Measurements from ENCODE around the gene OCA2.

The OCA2 gene

GRCh38 chr15:27951191-27951890 is 147.8 kb downstream of the OCA2 start:
- no peak for ATAC-seq (ENCODE audit: low read depth)
- Mint-ChIP-seq H3K4me1 (no peaks in the 10 kb centered on the region), H3K4me3 (no peak overlapping the region)

GRCh38 chr15:27949089-27949488 is 150.0 kb downstream of the OCA2 start:
- H3K4me3 Mint-ChIP-seq: no peak overlapping the region
- H3K27ac Mint-ChIP-seq: no peak overlapping the region
- no peaks in the 10 kb centered on the region for H3K27me3 Mint-ChIP-seq
- no peaks in the 10 kb centered on the region for H3K9me3 Mint-ChIP-seq
- DNase-seq (ENCODE audit: low spot score in 2 of 2): no peak
- H3K4me1 Mint-ChIP-seq: no peaks in the 10 kb centered on the region
- no peak for ATAC-seq (ENCODE audit: low read depth)
- no peaks in the 10 kb centered on the region for H3K36me3 Mint-ChIP-seq

More at GRCh38 chr15:27951191-27951890, 147.8 kb downstream of the OCA2 start:
- no peak for DNase-seq (ENCODE audit: low spot score in 2 of 2)
- Mint-ChIP-seq H3K27ac (no peak overlapping the region), H3K36me3 (no peaks in the 10 kb centered on the region), H3K9me3 (no peaks in the 10 kb centered on the region), H3K27me3 (no peaks in the 10 kb centered on the region)

- Mint-ChIP-seq H3K9me3 (no peaks in the 10 kb centered on the region), H3K4me3 (no peak overlapping the region), H3K27me3 (no peaks in the 10 kb centered on the region), H3K27ac (no peak overlapping the region), H3K36me3 (no peaks in the 10 kb centered on the region), H3K4me1 (no peaks in the 10 kb centered on the region)
- ATAC-seq (ENCODE audit: low read depth) (no peak), DNase-seq (ENCODE audit: low spot score in 2 of 2) (no peak)
These were observed 159.9 kb downstream of the OCA2 start for GRCh38 chr15:27939246-27939645.

GRCh38 chr15:27937851-27938250 is 161.3 kb downstream of the OCA2 start:
- Mint-ChIP-seq H3K27ac (no peak overlapping the region), H3K9me3 (peaks cover 6% of the 10 kb centered on the region), H3K27me3 (no peaks in the 10 kb centered on the region), H3K4me3 (no peak overlapping the region), H3K36me3 (no peaks in the 10 kb centered on the region), H3K4me1 (no peaks in the 10 kb centered on the region)
- DNase-seq (ENCODE audit: low spot score in 2 of 2): no peak
- ATAC-seq (ENCODE audit: low read depth): no peak

GRCh38 chr15:27936164-27936563 is 163.0 kb downstream of the OCA2 start:
- no peaks in the 10 kb centered on the region for H3K27me3 Mint-ChIP-seq
- no peak overlapping the region for H3K4me3 Mint-ChIP-seq
- H3K36me3 Mint-ChIP-seq: no peaks in the 10 kb centered on the region
- DNase-seq (ENCODE audit: low spot score in 2 of 2) (no peak), ATAC-seq (ENCODE audit: low read depth) (no peak)
- H3K9me3 Mint-ChIP-seq: peaks cover 13% of the 10 kb centered on the region
- no peak overlapping the region for H3K27ac Mint-ChIP-seq
- no peaks in the 10 kb centered on the region for H3K4me1 Mint-ChIP-seq

- peaks cover 13% of the 10 kb centered on the region for H3K9me3 Mint-ChIP-seq
- ATAC-seq (ENCODE audit: low read depth) (no peak), DNase-seq (ENCODE audit: low spot score in 2 of 2) (no peak)
- H3K4me3 Mint-ChIP-seq: no peak overlapping the region
- no peaks in the 10 kb centered on the region for H3K4me1 Mint-ChIP-seq
- no peaks in the 10 kb centered on the region for H3K27me3 Mint-ChIP-seq
- H3K36me3 Mint-ChIP-seq: no peaks in the 10 kb centered on the region
- no peak overlapping the region for H3K27ac Mint-ChIP-seq
These were observed 163.8 kb downstream of the OCA2 start for GRCh38 chr15:27935328-27935727.

GRCh38 chr15:27934782-27935181 is 164.3 kb downstream of the OCA2 start:
- H3K27ac Mint-ChIP-seq: no peak overlapping the region
- DNase-seq (ENCODE audit: low spot score in 2 of 2): no peak
- H3K36me3 Mint-ChIP-seq: no peaks in the 10 kb centered on the region
- H3K27me3 Mint-ChIP-seq: no peaks in the 10 kb centered on the region
- H3K9me3 Mint-ChIP-seq: peaks cover 13% of the 10 kb centered on the region
- ATAC-seq (ENCODE audit: low read depth): no peak
- no peak overlapping the region for H3K4me3 Mint-ChIP-seq
- no peaks in the 10 kb centered on the region for H3K4me1 Mint-ChIP-seq

GRCh38 chr15:27933562-27933961 is 165.6 kb downstream of the OCA2 start:
- Mint-ChIP-seq H3K27ac (no peak overlapping the region), H3K9me3 (peaks cover 13% of the 10 kb centered on the region), H3K36me3 (no peaks in the 10 kb centered on the region), H3K27me3 (no peaks in the 10 kb centered on the region), H3K4me3 (no peak overlapping the region), H3K4me1 (no peaks in the 10 kb centered on the region)
- ATAC-seq (ENCODE audit: low read depth): no peak
- DNase-seq (ENCODE audit: low spot score in 2 of 2): no peak

- ATAC-seq (ENCODE audit: low read depth) (no peak), DNase-seq (ENCODE audit: low spot score in 2 of 2) (no peak)
- H3K36me3 Mint-ChIP-seq: no peaks in the 10 kb centered on the region
- H3K4me3 Mint-ChIP-seq: no peak overlapping the region
- H3K27me3 Mint-ChIP-seq: no peaks in the 10 kb centered on the region
- no peak overlapping the region for H3K27ac Mint-ChIP-seq
- H3K4me1 Mint-ChIP-seq: no peaks in the 10 kb centered on the region
- peaks cover 13% of the 10 kb centered on the region for H3K9me3 Mint-ChIP-seq
These were observed 166.5 kb downstream of the OCA2 start for GRCh38 chr15:27932600-27932999.

GRCh38 chr15:27928386-27928785 is 170.7 kb downstream of the OCA2 start:
- ATAC-seq (ENCODE audit: low read depth) (no peak), DNase-seq (ENCODE audit: low spot score in 2 of 2) (no peak)
- H3K27ac Mint-ChIP-seq: no peak overlapping the region
- H3K4me1 Mint-ChIP-seq: no peaks in the 10 kb centered on the region
- no peak overlapping the region for H3K4me3 Mint-ChIP-seq
- no peaks in the 10 kb centered on the region for H3K36me3 Mint-ChIP-seq
- no peaks in the 10 kb centered on the region for H3K27me3 Mint-ChIP-seq
- peaks cover 13% of the 10 kb centered on the region for H3K9me3 Mint-ChIP-seq

GRCh38 chr15:27912283-27912682 is 186.8 kb downstream of the OCA2 start:
- ATAC-seq (ENCODE audit: low read depth): no peak
- no peak for DNase-seq (ENCODE audit: low spot score in 2 of 2)
- H3K36me3 Mint-ChIP-seq: no peaks in the 10 kb centered on the region
- H3K27ac Mint-ChIP-seq: no peak overlapping the region
- no peak overlapping the region for H3K4me3 Mint-ChIP-seq
- no peaks in the 10 kb centered on the region for H3K4me1 Mint-ChIP-seq
- H3K9me3 Mint-ChIP-seq: peaks cover 9% of the 10 kb centered on the region
- H3K27me3 Mint-ChIP-seq: no peaks in the 10 kb centered on the region

GRCh38 chr15:27906802-27907201 is 192.3 kb downstream of the OCA2 start:
- H3K9me3 Mint-ChIP-seq: peaks cover 3% of the 10 kb centered on the region

GRCh38 chr15:27903405-27903804 is 195.7 kb downstream of the OCA2 start:
- no peaks in the 10 kb centered on the region for H3K4me1 Mint-ChIP-seq
- no peak for ATAC-seq (ENCODE audit: low read depth)
- no peak overlapping the region for H3K27ac Mint-ChIP-seq
- H3K4me3 Mint-ChIP-seq: no peak overlapping the region
- no peaks in the 10 kb centered on the region for H3K27me3 Mint-ChIP-seq
- H3K9me3 Mint-ChIP-seq: peaks cover 2% of the 10 kb centered on the region
- no peaks in the 10 kb centered on the region for H3K36me3 Mint-ChIP-seq
- DNase-seq (ENCODE audit: low spot score in 2 of 2): no peak

More at GRCh38 chr15:27906802-27907201, 192.3 kb downstream of the OCA2 start:
- no peak for DNase-seq (ENCODE audit: low spot score in 2 of 2)
- ATAC-seq (ENCODE audit: low read depth): no peak
- H3K4me1 Mint-ChIP-seq: no peaks in the 10 kb centered on the region
- H3K36me3 Mint-ChIP-seq: no peaks in the 10 kb centered on the region
- no peaks in the 10 kb centered on the region for H3K27me3 Mint-ChIP-seq
- H3K4me3 Mint-ChIP-seq: no peak overlapping the region
- H3K27ac Mint-ChIP-seq: no peak overlapping the region

- no peak for DNase-seq (ENCODE audit: low spot score in 2 of 2)
- Mint-ChIP-seq H3K4me3 (no peak overlapping the region), H3K27me3 (no peaks in the 10 kb centered on the region), H3K27ac (no peak overlapping the region), H3K36me3 (no peaks in the 10 kb centered on the region), H3K4me1 (no peaks in the 10 kb centered on the region), H3K9me3 (peaks cover 3% of the 10 kb centered on the region)
- no peak for ATAC-seq (ENCODE audit: low read depth)
These were observed 196.3 kb downstream of the OCA2 start for GRCh38 chr15:27902680-27903385.

All from memory B cell (primary cell).